Measurements from ENCODE around the gene KCNMA1.

GRCh38 chr10:77049896-77050295 is 587.7 kb downstream of the KCNMA1 start:
- TF ChIP-seq CHD2 (IDR thresholded peaks at IDR 0.05; ENCODE audit: low read depth, low read length) = no peak
- no peak for TF ChIP-seq CTCF (IDR thresholded peaks at IDR 0.05 in 2 of 3, conservative IDR thresholded peaks at IDR 0.05 in 1 of 3; ENCODE audit: insufficient read depth in 2 of 3, low read depth in 1 of 3, low read length in 3 of 3)
- TF ChIP-seq TARDBP (IDR thresholded peaks at IDR 0.05) = no peak
- TF ChIP-seq BRF2 (IDR thresholded peaks at IDR 0.05; ENCODE audit: borderline replicate concordance, insufficient read depth, insufficient read length) = no peak
- TF ChIP-seq PHF20 (IDR thresholded peaks at IDR 0.05; ENCODE audit: partially characterized antibody) = no peak
- TF ChIP-seq FOS (IDR thresholded peaks at IDR 0.05; ENCODE audit: extremely low read depth, insufficient read length) = no peak
- no peak for TF ChIP-seq RERE (CRISPR knock-in tag; IDR thresholded peaks at IDR 0.05; ENCODE audit: borderline replicate concordance)
- no peak for TF ChIP-seq KLF16 (IDR thresholded peaks at IDR 0.05)
- TF ChIP-seq ZNF175 (CRISPR knock-in tag; IDR thresholded peaks at IDR 0.05; ENCODE audit: low read depth) = no peak
- no peak for TF ChIP-seq SETDB1 (IDR thresholded peaks at IDR 0.05; ENCODE audit: low read length)
- TF ChIP-seq STAT6 (CRISPR knock-in tag; IDR thresholded peaks at IDR 0.05) = no peak
- TF ChIP-seq TRIM24 (IDR thresholded peaks at IDR 0.05) = no peak
- no peak for TF ChIP-seq E2F1 (CRISPR knock-in tag; IDR thresholded peaks at IDR 0.05)
- TF ChIP-seq HDGF (IDR thresholded peaks at IDR 0.05) = no peak
